Loucy (cell line): Measurements from ENCODE around the gene FANCC.

Experiments used
- H2AFZ ChIP-seq: fragments of 200-600 bp; sonication (generic); 2 replicates; pipeline ENCODE4 v1.6.0; 2016; ENCODE audit warnings: antibody characterized with exemption, mild to moderate bottlenecking, low read length, moderate library complexity
- H3F3A ChIP-seq: fragments of 200-600 bp; 2 replicates; pipeline ENCODE4 v1.6.0; 2016; ENCODE audit warnings: antibody characterized with exemption, low read depth, mild to moderate bottlenecking
- H3K27me3 ChIP-seq: fragments of 200-600 bp; sonication (generic); 2 replicates; pipeline ENCODE4 v1.6.1; 2014; ENCODE audit warnings: low read length, mild to moderate bottlenecking; ENCODE audit not compliant: insufficient read depth, poor library complexity, severe bottlenecking
- H3K36me3 ChIP-seq: fragments of 200-600 bp; sonication (generic); 2 replicates; pipeline ENCODE4 v1.6.1; 2016; ENCODE audit warnings: low read length; ENCODE audit not compliant: insufficient read depth
- H3K4me1 ChIP-seq: fragments of 200-600 bp; sonication (generic); 2 replicates; pipeline ENCODE4 v1.5.1; 2014; ENCODE audit warnings: low read length, mild to moderate bottlenecking; ENCODE audit not compliant: insufficient read depth, poor library complexity, severe bottlenecking
- H3K4me2 ChIP-seq: fragments of 200-600 bp; sonication (generic); 2 replicates; pipeline ENCODE4 v1.6.0; 2014; ENCODE audit warnings: antibody characterized with exemption, low read length, low read depth, mild to moderate bottlenecking; ENCODE audit not compliant: poor library complexity, severe bottlenecking
- H3K4me3 ChIP-seq: fragments of 200-600 bp; sonication (generic); 2 replicates; pipeline ENCODE4 v1.5.1; 2014; ENCODE audit warnings: low read length, mild to moderate bottlenecking, mixed read lengths; ENCODE audit not compliant: poor library complexity, severe bottlenecking
- H3K79me2 ChIP-seq: fragments of 200-600 bp; sonication (generic); 2 replicates; pipeline ENCODE4 v1.6.1; 2014; ENCODE audit warnings: low read length; ENCODE audit not compliant: insufficient read depth
- H3K9ac ChIP-seq: fragments of 200-600 bp; sonication (generic); 2 replicates; pipeline ENCODE4 v1.6.0; 2014; ENCODE audit warnings: mild to moderate bottlenecking, low read depth, low read length, moderate library complexity; ENCODE audit not compliant: poor library complexity, severe bottlenecking
- H3K9me2 ChIP-seq: fragments of 200-600 bp; sonication (generic); replicated peaks from 2 replicates; pipeline ENCODE4 v1.6.1; 2016; ENCODE audit warnings: low read depth, low read length, mixed read lengths
- H3K9me3 ChIP-seq: fragments of 200-600 bp; sonication (generic); 2 replicates; pipeline ENCODE4 v1.6.1; 2014; ENCODE audit warnings: mild to moderate bottlenecking, antibody characterized with exemption, low read length, low read depth; ENCODE audit not compliant: insufficient read depth
- H4K20me1 ChIP-seq: fragments of 200-600 bp; sonication (generic); 2 replicates; pipeline ENCODE4 v1.6.0; 2014; ENCODE audit warnings: antibody characterized with exemption, low read length, mild to moderate bottlenecking; ENCODE audit not compliant: insufficient read depth, poor library complexity, severe bottlenecking
- EZH2phosphoT487 ChIP-seq: fragments of 200-600 bp; IDR thresholded peaks from 2 replicates; pipeline ENCODE4 v1.6.1; 2018; ENCODE audit warnings: antibody characterized with exemption, mild to moderate bottlenecking, moderate library complexity, borderline replicate concordance
- TF ChIP-seq, protein P1 (sequence below): fragments of 200-600 bp; sonication (generic); conservative IDR thresholded peaks from 2 replicates; pipeline ENCODE4 v1.5.1; 2014; ENCODE audit warnings: mild to moderate bottlenecking, antibody characterized with exemption, low read length

FANCC gene, protein sequence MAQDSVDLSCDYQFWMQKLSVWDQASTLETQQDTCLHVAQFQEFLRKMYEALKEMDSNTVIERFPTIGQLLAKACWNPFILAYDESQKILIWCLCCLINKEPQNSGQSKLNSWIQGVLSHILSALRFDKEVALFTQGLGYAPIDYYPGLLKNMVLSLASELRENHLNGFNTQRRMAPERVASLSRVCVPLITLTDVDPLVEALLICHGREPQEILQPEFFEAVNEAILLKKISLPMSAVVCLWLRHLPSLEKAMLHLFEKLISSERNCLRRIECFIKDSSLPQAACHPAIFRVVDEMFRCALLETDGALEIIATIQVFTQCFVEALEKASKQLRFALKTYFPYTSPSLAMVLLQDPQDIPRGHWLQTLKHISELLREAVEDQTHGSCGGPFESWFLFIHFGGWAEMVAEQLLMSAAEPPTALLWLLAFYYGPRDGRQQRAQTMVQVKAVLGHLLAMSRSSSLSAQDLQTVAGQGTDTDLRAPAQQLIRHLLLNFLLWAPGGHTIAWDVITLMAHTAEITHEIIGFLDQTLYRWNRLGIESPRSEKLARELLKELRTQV

DNA sequence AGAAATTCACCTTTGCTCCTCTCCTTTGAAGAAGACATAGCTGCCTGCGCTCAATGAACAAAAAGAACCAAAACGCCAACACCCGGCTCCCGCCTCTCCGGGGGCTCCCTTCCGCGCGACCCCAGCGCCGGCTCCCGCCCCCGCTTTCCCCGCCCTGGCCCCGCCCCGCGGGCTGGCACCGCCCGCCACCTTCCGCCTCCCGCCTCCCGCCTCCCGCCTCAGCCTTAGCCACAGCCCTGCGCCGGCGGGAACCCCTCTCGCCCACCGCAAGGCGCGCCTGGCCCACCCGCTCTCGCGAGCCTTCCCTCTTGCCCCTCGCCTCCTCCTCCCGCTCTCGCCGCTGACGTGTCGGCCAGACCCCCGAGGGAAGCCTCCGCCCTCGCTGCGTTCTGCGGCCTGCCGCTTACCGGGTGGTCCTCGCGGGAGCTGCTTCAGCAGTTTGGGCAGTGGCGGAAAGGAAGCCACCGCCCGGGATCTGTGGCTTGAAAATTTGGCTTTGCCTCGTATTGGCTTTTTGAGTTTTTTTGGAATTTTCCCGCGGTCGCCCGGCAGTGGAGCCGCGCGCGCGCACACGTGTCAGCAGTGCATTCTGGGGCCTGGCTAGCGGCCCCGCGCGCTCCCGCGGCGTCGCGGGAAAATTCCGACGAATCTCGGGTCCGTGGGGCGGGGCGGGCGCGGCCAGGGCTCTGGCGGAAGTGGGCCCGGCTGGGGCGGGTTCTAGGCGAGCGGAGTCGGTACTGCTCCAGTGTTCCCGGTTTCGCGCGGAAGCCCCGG lies at the start of gene FANCC:
Gene FANCC (minus strand): TSS at position 591 of the 774 bp plus-strand sequence. CDS start 68,418 bp downstream, outside the sequence.
- no peak for TF ChIP-seq EZH2phosphoT487
- TF ChIP-seq, protein P1, sequence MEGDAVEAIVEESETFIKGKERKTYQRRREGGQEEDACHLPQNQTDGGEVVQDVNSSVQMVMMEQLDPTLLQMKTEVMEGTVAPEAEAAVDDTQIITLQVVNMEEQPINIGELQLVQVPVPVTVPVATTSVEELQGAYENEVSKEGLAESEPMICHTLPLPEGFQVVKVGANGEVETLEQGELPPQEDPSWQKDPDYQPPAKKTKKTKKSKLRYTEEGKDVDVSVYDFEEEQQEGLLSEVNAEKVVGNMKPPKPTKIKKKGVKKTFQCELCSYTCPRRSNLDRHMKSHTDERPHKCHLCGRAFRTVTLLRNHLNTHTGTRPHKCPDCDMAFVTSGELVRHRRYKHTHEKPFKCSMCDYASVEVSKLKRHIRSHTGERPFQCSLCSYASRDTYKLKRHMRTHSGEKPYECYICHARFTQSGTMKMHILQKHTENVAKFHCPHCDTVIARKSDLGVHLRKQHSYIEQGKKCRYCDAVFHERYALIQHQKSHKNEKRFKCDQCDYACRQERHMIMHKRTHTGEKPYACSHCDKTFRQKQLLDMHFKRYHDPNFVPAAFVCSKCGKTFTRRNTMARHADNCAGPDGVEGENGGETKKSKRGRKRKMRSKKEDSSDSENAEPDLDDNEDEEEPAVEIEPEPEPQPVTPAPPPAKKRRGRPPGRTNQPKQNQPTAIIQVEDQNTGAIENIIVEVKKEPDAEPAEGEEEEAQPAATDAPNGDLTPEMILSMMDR: no peak
- Histone ChIP-seq H3K36me3 (no peaks in the 10 kb centered on the region), H3K27me3 (no peaks in the 10 kb centered on the region), H3K79me2 (peaks cover 42% of the 10 kb centered on the region), H3K4me2 (peak within 1 kb of the TSS; percentile 84), H3F3A (0 out of 2 replicates have a peak, but pooled peaks cover 2% of the 10 kb centered on the region), H4K20me1 (no peaks in the 10 kb centered on the region), H3K4me1 (peaks cover 39% of the 10 kb centered on the region), H3K9me3 (no peaks in the 10 kb centered on the region), H2AFZ (peak within 1 kb of the TSS; percentile 96), H3K9ac (peak within 1 kb of the TSS; percentile 94), H3K4me3 (peak within 1 kb of the TSS; percentile 92), H3K9me2 (no peaks in the 10 kb centered on the region)

DNA sequence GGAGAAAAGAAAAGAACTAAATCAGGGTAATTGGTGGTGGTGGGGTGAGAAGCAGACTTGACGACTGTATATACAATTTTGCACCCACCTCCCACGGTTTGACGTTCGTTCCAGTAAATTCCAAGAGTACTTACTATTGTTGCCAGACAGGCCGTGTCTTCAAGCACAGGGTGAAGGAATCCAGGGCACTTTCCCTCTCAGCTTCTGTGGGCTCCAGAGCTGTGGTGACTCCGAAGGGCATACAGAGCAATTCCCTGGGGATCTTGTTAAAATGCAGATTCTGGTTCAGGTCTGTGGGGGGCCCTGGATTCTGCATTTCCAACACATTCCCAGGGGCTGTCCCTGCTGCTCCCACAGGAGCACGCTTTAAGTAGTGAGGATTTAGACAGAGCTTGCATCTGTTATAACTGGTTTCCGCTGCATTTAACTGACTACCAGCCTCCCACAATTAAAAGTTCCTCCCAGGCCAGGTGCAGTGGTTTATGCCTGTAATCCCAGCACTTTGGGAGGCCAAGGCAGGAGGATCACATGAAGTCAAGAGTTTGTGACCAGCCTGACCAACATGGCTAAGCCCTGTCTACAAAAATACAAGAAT lies 49.3 kb upstream of the FANCC start:
- no peak overlapping the region for H3K9ac ChIP-seq
- TF ChIP-seq, protein P1: no peak
- TF ChIP-seq EZH2phosphoT487: no peak

DNA sequence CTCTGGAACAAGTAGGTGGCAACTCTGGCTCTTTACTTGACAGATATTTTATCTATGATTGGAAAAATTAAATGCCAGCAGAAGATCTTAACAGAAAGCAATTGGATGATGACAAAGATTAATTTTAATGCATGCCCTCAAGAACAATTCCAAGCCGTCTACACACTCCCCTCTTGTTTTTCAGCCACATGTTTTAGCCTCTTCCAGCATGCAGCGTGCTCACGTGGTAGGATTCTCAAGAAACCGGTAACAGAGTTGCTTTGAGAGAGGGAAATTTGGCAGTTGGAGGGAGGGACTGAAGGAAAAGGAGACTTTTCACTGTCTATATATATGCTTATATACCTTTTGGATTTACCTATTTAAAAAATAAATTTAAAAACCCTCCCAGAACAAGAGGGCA lies 48.3 kb upstream of the FANCC start:
- no peaks in the 10 kb centered on the region for H3K9me2 ChIP-seq
- H3K79me2 ChIP-seq: no peaks in the 10 kb centered on the region
- no peak overlapping the region for H3K4me2 ChIP-seq
- H4K20me1 ChIP-seq: no peaks in the 10 kb centered on the region
- H2AFZ ChIP-seq: no peak overlapping the region
- H3K4me3 ChIP-seq: no peak overlapping the region
- H3K36me3 ChIP-seq: no peaks in the 10 kb centered on the region
- H3F3A ChIP-seq: no peaks in the 10 kb centered on the region
- no peak for TF ChIP-seq EZH2phosphoT487
- TF ChIP-seq, protein P1: no peak
- no peaks in the 10 kb centered on the region for H3K9me3 ChIP-seq
- no peaks in the 10 kb centered on the region for H3K4me1 ChIP-seq
- no peak overlapping the region for H3K9ac ChIP-seq
- no peaks in the 10 kb centered on the region for H3K27me3 ChIP-seq

More for the DNA sequence above, 49.3 kb upstream of the FANCC start:
- no peak overlapping the region for H3K4me3 ChIP-seq
- H2AFZ ChIP-seq: no peak overlapping the region
- H3K9me3 ChIP-seq: no peaks in the 10 kb centered on the region
- no peaks in the 10 kb centered on the region for H4K20me1 ChIP-seq
- no peaks in the 10 kb centered on the region for H3K79me2 ChIP-seq
- H3K36me3 ChIP-seq: no peaks in the 10 kb centered on the region
- no peak overlapping the region for H3K4me2 ChIP-seq
- no peaks in the 10 kb centered on the region for H3F3A ChIP-seq
- no peaks in the 10 kb centered on the region for H3K9me2 ChIP-seq
- no peaks in the 10 kb centered on the region for H3K27me3 ChIP-seq
- H3K4me1 ChIP-seq: no peaks in the 10 kb centered on the region
